ENCODE data around the gene NUP62. TPM values are rescaled to one million over a fixed set of nuclear protein-coding genes. Genes with fewer than 3 reads are reported as not detected.
"Not testable (repeated sequence)": the region's sequence is repeated elsewhere in the genome, so short reads cannot be mapped to it uniquely, and the experiment has no call there.

Gene NUP62
- polyA plus RNA-seq, 1 experiment = 12.4 TPM

DNA sequence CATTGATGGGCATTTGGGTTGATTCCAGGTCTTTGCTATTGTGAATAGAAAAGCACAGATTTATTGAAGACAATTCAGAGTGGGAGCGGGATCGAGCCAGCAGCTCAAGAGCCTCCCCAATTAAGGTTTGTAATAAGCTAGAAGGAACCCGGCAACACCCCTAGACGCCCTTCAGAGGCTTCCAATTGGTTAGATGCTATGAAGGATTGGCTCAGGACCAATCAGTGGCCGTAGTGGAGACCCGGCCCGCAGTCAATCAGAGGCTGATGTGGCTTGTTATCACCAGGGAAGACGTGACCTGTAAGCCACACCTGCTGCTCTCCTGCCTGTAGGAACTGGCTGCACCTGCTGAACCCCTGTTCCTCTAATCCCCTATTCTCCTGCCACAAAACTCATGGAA is 17.1 kb upstream of the NUP62 start:
- no peak for TF ChIP-seq CTCF (IDR thresholded peaks at IDR 0.05; ENCODE audit: low read depth, low read length)
- Histone ChIP-seq H3K9me3 (ENCODE audit: control insufficient read depth, insufficient read depth, low read length) (no peaks in the 10 kb centered on the region), H3K27me3 (ENCODE audit: control insufficient read depth, insufficient read depth, low read length) (peaks cover 2% of the 10 kb centered on the region), H3K27ac (ENCODE audit: low read depth, low read length) (no peak overlapping the region), H3K4me3 (ENCODE audit: low read depth, low read length) (no peak overlapping the region)
- ChIA-PET POLR2A (no interaction called here), CTCF (no interaction called here)
- DNase-seq (ENCODE audit: low read depth, low spot score) = no peak

GRCh38 chr19:49944567-49944966 is 15.3 kb upstream of the NUP62 start:
- POLR2A ChIA-PET; H3K9me3 ChIP-seq (ENCODE audit: control insufficient read depth, insufficient read depth, low read length); CTCF ChIA-PET: not testable (repeated sequence)

GRCh38 chr19:49940482-49940791 is 11.1 kb upstream of the NUP62 start:
- DNase-seq (ENCODE audit: low read depth, low spot score) = no peak
- ChIA-PET CTCF (no interaction called here), POLR2A (no interaction called here)
- Histone ChIP-seq H3K9me3 (ENCODE audit: control insufficient read depth, insufficient read depth, low read length) (no peaks in the 10 kb centered on the region), H3K27me3 (ENCODE audit: control insufficient read depth, insufficient read depth, low read length) (peaks cover 2% of the 10 kb centered on the region), H3K27ac (ENCODE audit: low read depth, low read length) (no peak overlapping the region), H3K4me3 (ENCODE audit: low read depth, low read length) (no peak overlapping the region)
- no peak for TF ChIP-seq CTCF (IDR thresholded peaks at IDR 0.05; ENCODE audit: low read depth, low read length)

More at GRCh38 chr19:49944567-49944966, 15.3 kb upstream of the NUP62 start:
- not testable (repeated sequence) for DNase-seq (ENCODE audit: low read depth, low spot score); H3K4me3 ChIP-seq (ENCODE audit: low read depth, low read length); H3K27me3 ChIP-seq (ENCODE audit: control insufficient read depth, insufficient read depth, low read length); H3K27ac ChIP-seq (ENCODE audit: low read depth, low read length)

- Histone ChIP-seq H3K9me3 (ENCODE audit: control insufficient read depth, insufficient read depth, low read length) (no peaks in the 10 kb centered on the region), H3K27me3 (ENCODE audit: control insufficient read depth, insufficient read depth, low read length) (peaks cover 2% of the 10 kb centered on the region), H3K27ac (ENCODE audit: low read depth, low read length) (no peak overlapping the region), H3K4me3 (ENCODE audit: low read depth, low read length) (no peak overlapping the region)
- no peak for TF ChIP-seq CTCF (IDR thresholded peaks at IDR 0.05; ENCODE audit: low read depth, low read length)
- ChIA-PET POLR2A (no interaction called here), CTCF (interaction anchor here (0.6 to 3.0 kb wide), 3 partner anchors 9 to 196 kb away, joined by 5 to 28 read pairs (median 25); no protein-coding TSS in a partner anchor)
- DNase-seq (ENCODE audit: low read depth, low spot score) = no peak
Measured at GRCh38 chr19:49939721-49940481, 10.6 kb upstream of the NUP62 start.

GRCh38 chr19:49938662-49939061 is 9.4 kb upstream of the NUP62 start:
- Histone ChIP-seq H3K27ac (ENCODE audit: low read depth, low read length) (no peak overlapping the region), H3K4me3 (ENCODE audit: low read depth, low read length) (no peak overlapping the region), H3K27me3 (ENCODE audit: control insufficient read depth, insufficient read depth, low read length) (peaks cover 2% of the 10 kb centered on the region), H3K9me3 (ENCODE audit: control insufficient read depth, insufficient read depth, low read length) (no peaks in the 10 kb centered on the region)
- DNase-seq (ENCODE audit: low read depth, low spot score) = no peak
- POLR2A ChIA-PET = no interaction called here
- no peak for TF ChIP-seq CTCF (IDR thresholded peaks at IDR 0.05; ENCODE audit: low read depth, low read length)
- CTCF ChIA-PET = interaction anchor here (1.5 to 3.0 kb wide), 6 partner anchors 10 to 197 kb away, joined by 4 to 28 read pairs (median 14); no protein-coding TSS in a partner anchor
